Measurements from ENCODE around the gene SIGLEC12.
"Not testable (repeated sequence)": the region's sequence is repeated elsewhere in the genome, so short reads cannot be mapped to it uniquely, and the experiment has no call there.

The SIGLEC12 gene

DNA sequence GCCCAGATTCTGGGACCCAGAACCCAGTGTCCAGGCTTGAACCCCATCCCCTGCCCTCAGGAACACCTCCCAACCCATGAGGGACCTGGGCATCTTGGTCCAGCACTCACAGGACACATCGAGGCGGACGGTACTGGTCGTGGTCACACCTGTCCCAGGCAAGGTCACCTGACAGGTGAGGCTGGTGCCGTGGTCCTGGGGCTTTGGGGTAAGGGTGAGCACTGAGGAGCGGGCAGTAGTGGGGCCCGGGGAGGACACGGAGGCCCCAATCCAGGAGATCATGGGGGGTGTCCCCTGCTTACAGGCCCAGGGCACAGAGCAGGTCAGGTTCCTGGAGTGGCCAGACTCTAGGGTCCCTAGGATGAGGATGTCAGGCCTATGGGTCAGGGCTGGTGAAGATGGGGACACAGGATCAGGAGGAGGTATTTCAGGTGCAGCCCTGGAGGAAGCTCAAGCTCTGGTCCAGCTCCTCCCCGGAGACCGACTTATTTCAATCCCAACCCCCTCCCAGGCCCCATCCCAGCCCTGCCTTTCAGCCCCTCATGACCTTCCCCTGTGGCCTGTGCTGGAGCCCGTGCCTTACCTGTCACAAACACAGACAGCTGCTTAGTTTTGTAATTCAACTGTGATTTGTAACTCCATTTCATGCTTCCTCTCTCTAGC, 44.1 kb downstream of the SIGLEC12 start:
- DNase-seq, result no peak

DNA sequence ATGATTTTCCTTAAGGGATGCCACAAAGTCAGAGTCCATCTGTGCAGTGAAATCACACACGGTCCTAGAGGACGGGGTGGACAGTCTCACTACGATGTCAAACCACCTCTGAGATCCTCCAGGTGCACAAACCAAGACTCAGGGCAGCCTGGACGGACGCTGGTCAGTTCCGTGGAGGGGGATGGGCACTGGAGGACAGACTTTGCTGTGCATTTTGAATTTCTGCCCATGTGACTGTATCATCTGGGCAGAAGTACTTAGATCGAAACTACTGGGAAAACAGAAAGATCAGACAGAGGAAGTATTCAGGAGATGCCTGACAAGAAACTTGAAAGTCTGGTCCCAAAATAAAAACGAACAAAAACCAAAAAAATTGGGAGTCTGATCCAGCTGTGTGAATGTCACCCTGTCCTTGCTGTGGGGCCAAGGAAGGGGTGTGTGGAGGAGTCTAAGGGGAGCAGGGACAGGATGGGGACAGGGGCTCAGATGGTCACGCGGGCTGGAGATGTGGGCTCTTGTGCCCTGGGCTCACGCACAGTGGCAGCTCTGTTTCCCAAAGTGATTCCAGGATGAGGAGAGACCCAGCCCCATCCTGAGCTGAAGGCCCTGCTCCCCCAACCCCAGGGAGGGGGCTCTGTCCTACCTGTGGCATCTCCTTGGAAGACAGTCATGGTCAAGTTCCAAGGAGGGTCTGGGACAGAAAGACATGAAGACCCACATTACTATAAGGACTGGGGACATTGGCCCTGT, 44.9 kb downstream of the SIGLEC12 start:
- DNase-seq, result no peak

DNA sequence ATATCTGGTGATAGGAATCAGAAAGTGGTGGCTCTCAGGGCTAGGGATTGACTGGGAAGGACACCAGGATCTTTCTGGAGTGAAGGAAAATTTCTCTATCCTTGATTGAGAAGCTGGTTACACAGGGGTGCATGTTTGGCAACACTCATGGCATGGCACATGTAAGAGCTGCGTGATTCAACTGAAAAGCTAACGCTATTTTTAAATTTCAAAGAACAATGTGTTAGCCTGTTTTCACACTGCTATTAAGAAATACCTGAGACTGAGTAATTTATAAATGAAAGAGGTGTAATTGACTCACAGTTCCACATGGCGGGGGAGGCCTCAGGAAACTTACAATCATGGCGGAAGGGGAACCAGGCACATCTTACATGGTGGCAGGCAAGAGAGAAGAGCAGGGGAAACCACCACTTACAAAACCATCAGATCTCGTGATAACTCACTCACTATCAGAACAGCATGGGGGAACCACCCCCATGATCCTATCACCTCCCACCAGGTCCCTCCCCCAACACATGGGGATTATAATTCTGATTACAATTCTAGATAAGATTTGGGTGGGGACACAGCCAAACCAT, 50.8 kb downstream of the SIGLEC12 start:
- peak; percentile 79 for DNase-seq

DNA sequence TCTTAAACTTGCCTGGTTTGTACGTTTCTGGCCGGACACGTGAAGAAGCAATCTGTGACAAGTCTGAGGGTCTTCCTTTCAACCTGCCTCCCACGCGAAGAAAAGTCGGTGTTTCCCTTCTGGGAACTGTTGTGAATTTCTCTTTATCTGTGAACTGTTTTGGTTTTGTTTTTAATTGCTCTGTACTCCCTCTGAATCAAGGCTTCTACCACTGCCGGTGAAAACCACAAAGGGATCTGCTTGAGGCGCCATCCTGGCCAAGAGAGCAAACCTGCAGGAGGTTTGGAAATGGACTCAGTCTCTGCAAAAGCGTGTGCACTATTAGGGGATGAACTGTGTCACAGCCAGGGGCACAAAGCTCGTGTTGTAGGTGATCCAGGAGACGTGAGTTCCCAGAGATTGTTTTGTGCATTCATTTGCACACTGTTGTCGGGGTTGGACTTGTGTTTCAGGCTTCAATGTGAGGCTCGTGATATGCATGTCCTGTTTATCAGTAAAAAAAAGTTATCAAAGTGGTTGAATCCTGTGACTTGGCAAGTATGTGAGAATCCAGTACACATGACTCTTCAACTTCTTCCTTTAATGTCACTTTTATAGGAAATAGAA, 53.1 kb downstream of the SIGLEC12 start:
- DNase-seq, result peak; percentile 66

DNA sequence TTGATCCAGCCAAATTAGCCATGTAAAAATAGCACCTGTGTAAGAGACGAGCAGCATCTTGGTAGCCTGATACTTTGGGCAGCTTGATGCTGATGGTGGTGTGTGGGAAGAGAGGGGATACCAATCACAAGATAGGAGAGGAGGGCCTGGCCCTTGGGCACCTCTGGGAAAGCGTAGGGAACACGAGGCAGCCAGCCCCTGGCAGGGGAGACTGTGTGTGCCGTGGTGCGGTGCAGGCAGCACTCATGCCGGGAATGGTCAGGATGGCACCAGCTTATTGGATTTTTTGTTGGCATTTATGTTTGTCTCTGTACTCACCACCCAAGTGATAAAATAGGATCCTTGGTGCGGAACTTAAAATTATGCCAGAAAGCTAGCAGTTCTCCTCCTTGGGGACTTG, 53.6 kb downstream of the SIGLEC12 start:
- DNase-seq, result no peak

DNA sequence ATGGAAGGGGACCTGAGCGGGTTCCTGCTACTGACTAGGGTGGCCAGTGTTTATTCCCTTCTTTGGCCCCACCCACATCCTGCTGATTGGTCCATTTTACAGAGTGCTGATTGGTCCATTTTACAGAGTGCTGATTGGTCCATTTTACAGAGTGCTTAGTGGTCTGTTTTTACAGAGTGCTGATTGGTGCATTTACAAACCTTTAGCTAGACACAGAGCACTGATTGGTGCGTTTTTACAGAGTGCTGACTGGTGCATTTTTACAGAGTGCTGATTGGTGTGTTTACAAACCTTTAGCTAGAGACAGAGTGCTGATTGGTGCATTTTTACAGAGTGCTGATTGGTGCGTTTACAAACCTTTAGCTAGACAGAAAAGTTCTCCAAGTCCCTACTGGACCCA, 54.1 kb downstream of the SIGLEC12 start:
- DNase-seq, result not testable (repeated sequence)

DNA sequence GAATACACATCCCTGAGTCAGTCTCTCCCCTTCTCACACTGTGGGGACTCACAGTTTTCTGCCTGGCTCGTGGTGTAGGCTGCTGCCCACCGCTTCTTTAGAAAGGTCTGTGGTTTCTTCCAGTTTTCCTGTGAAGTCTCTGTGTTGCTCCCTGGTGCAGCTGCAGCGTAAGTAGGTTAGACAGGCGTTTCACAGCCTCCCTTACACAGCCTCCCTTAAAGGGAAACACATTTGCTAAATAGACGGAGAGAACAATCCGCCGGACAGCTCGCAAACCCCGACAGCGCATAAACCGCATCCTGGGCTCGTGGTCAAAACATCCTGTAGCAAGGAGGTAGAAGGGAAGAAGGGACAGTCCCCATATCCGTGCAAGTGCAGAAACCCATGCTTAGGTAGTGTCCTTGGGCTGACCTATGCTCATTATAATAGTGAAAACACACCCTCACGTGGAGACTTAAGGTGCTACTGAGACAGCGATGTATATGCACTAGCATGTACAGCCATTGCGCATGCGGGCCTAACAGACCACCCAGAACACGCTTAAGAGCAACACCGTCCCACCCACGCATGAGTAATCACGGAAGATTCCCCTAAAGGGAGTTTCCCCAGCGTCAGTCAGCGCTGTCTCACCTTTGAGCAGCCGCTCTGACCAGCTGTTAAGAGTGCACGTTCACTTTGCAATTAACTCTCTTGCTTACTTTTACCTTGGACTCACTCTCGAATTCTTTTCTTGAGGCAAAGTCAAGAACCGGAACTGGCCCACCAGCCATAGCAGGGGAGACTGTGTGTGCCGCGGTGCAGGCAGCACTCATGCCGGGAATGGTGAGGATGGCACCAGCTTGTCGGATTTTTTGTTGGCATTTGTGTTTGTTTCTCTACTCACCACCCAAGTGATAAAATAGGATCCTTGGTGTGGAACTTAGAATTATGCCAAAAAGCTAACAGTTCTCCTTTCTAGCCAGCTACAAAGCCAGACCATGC, 59.9 kb downstream of the SIGLEC12 start:
- DNase-seq, result peak; percentile 94
